ENCODE measurements around the gene VN1R4. TPM values are rescaled to one million over a fixed set of nuclear protein-coding genes. Genes with fewer than 3 reads are reported as not detected.
"Not testable (repeated sequence)": the region's sequence is repeated elsewhere in the genome, so short reads cannot be mapped to it uniquely, and the experiment has no call there.

The VN1R4 gene
- total and polyA plus RNA-seq, 9 donors, result not detected

- intact Hi-C loops (cut with DNase I), result no loop called here
- no peaks in the 10 kb centered on the region for H3K36me3 ChIP-seq
- no peaks in the 10 kb centered on the region for H3K27me3 ChIP-seq
- no peak for DNase-seq
- no peak for TF ChIP-seq CTCF (IDR thresholded peaks at IDR 0.05)
- TF ChIP-seq EP300 (IDR thresholded peaks at IDR 0.05), result no peak
- no peak for TF ChIP-seq POLR2A (IDR thresholded peaks at IDR 0.05)
- no peak overlapping the region for H3K4me3 ChIP-seq
- peaks cover 6 to 52% of the 10 kb centered on the region in 2 donors for H3K9me3 ChIP-seq
- 94 to 97% (median 96%) methylated on average over 4 of the region's 4 CpGs for WGBS, 3 donors
- H3K27ac ChIP-seq, result no peak overlapping the region
- no peaks in the 10 kb centered on the region for H3K4me1 ChIP-seq (ENCODE audit: insufficient read depth)
Observed at GRCh38 chr19:53237114-53237777, 30.3 kb downstream of the VN1R4 start.

GRCh38 chr19:53224606-53225005 is 42.9 kb downstream of the VN1R4 start:
- TF ChIP-seq EP300 (IDR thresholded peaks at IDR 0.05) (no peak), CTCF (IDR thresholded peaks at IDR 0.05) (no peak)
- no peaks in the 10 kb centered on the region for H3K4me1 ChIP-seq (ENCODE audit: insufficient read depth)
- peaks cover 0 to 20% of the 10 kb centered on the region in 2 donors for H3K9me3 ChIP-seq
- no peak overlapping the region for H3K27ac ChIP-seq
- no peak overlapping the region for H3K4me3 ChIP-seq
- 90 to 94% (median 91%) methylated on average over 20 of the region's 20 CpGs for WGBS, 3 donors
- no peaks in the 10 kb centered on the region for H3K27me3 ChIP-seq
- H3K36me3 ChIP-seq, result no peaks in the 10 kb centered on the region
- intact Hi-C loops (cut with DNase I), result no loop called here
- DNase-seq, result no peak

GRCh38 chr19:53222716-53223115 is 44.8 kb downstream of the VN1R4 start:
- intact Hi-C loops (cut with DNase I); H3K27ac ChIP-seq; H3K4me1 ChIP-seq (ENCODE audit: insufficient read depth); H3K27me3 ChIP-seq; H3K36me3 ChIP-seq; DNase-seq; H3K4me3 ChIP-seq: not testable (repeated sequence)
- peaks cover 0 to 13% of the 10 kb centered on the region in 2 donors for H3K9me3 ChIP-seq
- WGBS, 3 donors, result 97 to 100% (median 97%) methylated on average over 4 to 27 of the region's 28 CpGs

Other genes starting within 250 kb of the VN1R4 start
- not detected for gene ERVV-2, start 223.0 kb downstream of the VN1R4 start, total RNA-seq
- not detected for gene ERVV-2, start 223.0 kb downstream of the VN1R4 start, polyA plus RNA-seq
- 10 to 100 TPM; 34.3 to 53.2 (median 37.6) TPM for gene ZNF160, start 164.3 kb downstream of the VN1R4 start, total RNA-seq
- gene ZNF160, start 164.3 kb downstream of the VN1R4 start, polyA plus RNA-seq, result 10 to 100 TPM; 21.7 to 21.9 TPM
- 10 to 100 TPM in 6 of 7 donors, 1 to 10 TPM in 1; 7.0 to 18.6 (median 12.4) TPM for gene ZNF415, start 134.8 kb downstream of the VN1R4 start, total RNA-seq
- 10 to 100 TPM in 1 of 2 donors, 1 to 10 TPM in 1; 9.1 to 12.0 TPM for gene ZNF415, start 134.8 kb downstream of the VN1R4 start, polyA plus RNA-seq
- 10 to 100 TPM; 10.6 to 20.5 (median 15.6) TPM for gene ZNF347, start 108.7 kb downstream of the VN1R4 start, total RNA-seq
- gene ZNF347, start 108.7 kb downstream of the VN1R4 start, polyA plus RNA-seq, result 1 to 10 TPM; 4.4 to 9.5 TPM
- 10 to 100 TPM in 3 of 7 donors, 1 to 10 TPM in 4; 3.9 to 13.0 (median 8.8) TPM for gene ZNF665, start 74.4 kb downstream of the VN1R4 start, total RNA-seq
- 10 to 100 TPM in 1 of 2 donors, 1 to 10 TPM in 1; 9.2 to 10.2 TPM for gene ZNF665, start 74.4 kb downstream of the VN1R4 start, polyA plus RNA-seq
- 10 to 100 TPM; 19.4 to 31.3 (median 28.8) TPM for gene ZNF677, start 12.8 kb downstream of the VN1R4 start, total RNA-seq
- 10 to 100 TPM; 19.1 to 23.7 TPM for gene ZNF677, start 12.8 kb downstream of the VN1R4 start, polyA plus RNA-seq
- gene VN1R2, start 9.4 kb downstream of the VN1R4 start, total RNA-seq, result under 1 TPM in 1 of 7 donors, not detected in 6; 0.25 TPM
- not detected for gene VN1R2, start 9.4 kb downstream of the VN1R4 start, polyA plus RNA-seq
- 1 to 10 TPM; 3.1 to 8.2 (median 7.3) TPM for gene ZNF845, start 66.0 kb upstream of the VN1R4 start, total RNA-seq
- 1 to 10 TPM; 3.3 to 3.8 TPM for gene ZNF845, start 66.0 kb upstream of the VN1R4 start, polyA plus RNA-seq
- 10 to 100 TPM in 6 of 7 donors, 1 to 10 TPM in 1; 4.0 to 25.7 (median 18.8) TPM for gene ZNF525, start 98.0 kb upstream of the VN1R4 start, total RNA-seq
- 1 to 10 TPM; 6.2 to 8.1 TPM for gene ZNF525, start 98.0 kb upstream of the VN1R4 start, polyA plus RNA-seq
- 10 to 100 TPM in 6 of 7 donors, 1 to 10 TPM in 1; 9.2 to 27.9 (median 21.8) TPM for gene ZNF765, start 127.4 kb upstream of the VN1R4 start, total RNA-seq
- gene ZNF765, start 127.4 kb upstream of the VN1R4 start, polyA plus RNA-seq, result 1 to 10 TPM; 6.8 to 9.8 TPM
- gene ZNF761, start 164.3 kb upstream of the VN1R4 start, total RNA-seq, result 10 to 100 TPM in 5 of 7 donors, 1 to 10 TPM in 2; 8.5 to 19.5 (median 10.3) TPM
- gene ZNF761, start 164.3 kb upstream of the VN1R4 start, polyA plus RNA-seq, result 1 to 10 TPM; 6.7 to 7.8 TPM
- 1 to 10 TPM; 2.0 to 6.0 (median 3.2) TPM for gene ZNF813, start 200.0 kb upstream of the VN1R4 start, total RNA-seq
- gene ZNF813, start 200.0 kb upstream of the VN1R4 start, polyA plus RNA-seq, result 1 to 10 TPM; 1.9 to 2.1 TPM